GM12801 (cell line): ENCODE data around the gene ANKRD29.

Experiments
- CTCF ChIP-seq: IDR thresholded peaks from one replicate; pipeline ENCODE4 v1.5.1; 2011; ENCODE audit warnings: control low read depth; ENCODE audit not compliant: insufficient read length; ENCODE audit errors: extremely low read depth

ANKRD29 gene

GRCh38 chr18:23575309-23575651, 87.4 kb downstream of the ANKRD29 start:
- TF ChIP-seq CTCF, result no peak

- no peak for TF ChIP-seq CTCF
Observed at GRCh38 chr18:23574611-23575308, 88.0 kb downstream of the ANKRD29 start.

GRCh38 chr18:23573626-23574431, 88.9 kb downstream of the ANKRD29 start:
- no peak for TF ChIP-seq CTCF

GRCh38 chr18:23573020-23573419, 89.7 kb downstream of the ANKRD29 start:
- no peak for TF ChIP-seq CTCF

GRCh38 chr18:23572570-23572969, 90.1 kb downstream of the ANKRD29 start:
- no peak for TF ChIP-seq CTCF

GRCh38 chr18:23572012-23572411, 90.7 kb downstream of the ANKRD29 start:
- no peak for TF ChIP-seq CTCF

- TF ChIP-seq CTCF, result no peak
Observed at GRCh38 chr18:23570912-23571504, 91.7 kb downstream of the ANKRD29 start.
